IMR-90 (cell line): Measurements from ENCODE around the gene GAL3ST3. TPM values are rescaled to one million over a fixed set of nuclear protein-coding genes. Genes with fewer than 3 reads are reported as not detected.
A peak's percentile ranks its signal among the peaks of the same experiment; 100 is the strongest.

Experiments
- ATAC-seq: fragments of 200-7000 bp; cut with Tn5 transposase; 2 replicates; pipeline ENCODE4 v1.9.1; 2020; ENCODE audit warnings: low read depth, mild to moderate bottlenecking, moderate library complexity
- BruUV-seq: library from RNA; stranded (reverse); fragments of 400-500 nt; replicated peaks from 2 replicates; lab custom pipeline; 2021; lab: Mats Ljungman, UMichigan
- CTCF ChIA-PET: fragments of 300-600 bp; formaldehyde crosslinking; extraction: SDS; loops from one replicate; lab custom pipeline; 2021; ENCODE audit warnings: antibody characterized with exemption; lab: Yijun Ruan, JAX
- POLR2A ChIA-PET: fragments of 300-600 bp; sonication (Branson Sonifier 250); formaldehyde crosslinking; loops from one replicate; lab custom pipeline; 2022; ENCODE audit warnings: antibody characterized with exemption; ENCODE audit not compliant: unreplicated experiment; lab: Charles Lee
- DNase-seq: peaks from one replicate; pipeline ENCODE4 v3.0.0; 2013
- H2AFZ ChIP-seq: replicated peaks from 2 replicates; pipeline ENCODE3; 2013; ENCODE audit warnings: low read length, mild to moderate bottlenecking; ENCODE audit not compliant: poor library complexity
- H2AK5ac ChIP-seq: 2 replicates; pipeline ENCODE4 v1.6.1; 2013; ENCODE audit warnings: low read depth, low read length, inconsistent platforms
- H2AK9ac ChIP-seq: replicated peaks from 2 replicates; pipeline ENCODE3; 2013; ENCODE audit warnings: mild to moderate bottlenecking, low read depth, low read length, moderate library complexity; ENCODE audit not compliant: poor library complexity
- H2BK120ac ChIP-seq: 2 replicates; pipeline ENCODE4 v1.6.1; 2013; ENCODE audit warnings: low read depth, low read length, inconsistent platforms
- H2BK15ac ChIP-seq: 3 replicates; pipeline ENCODE4 v1.6.1; 2013; ENCODE audit warnings: low read depth, low read length, inconsistent platforms
- H2BK20ac ChIP-seq: 2 replicates; pipeline ENCODE4 v1.6.1; 2013; ENCODE audit warnings: low read depth, mild to moderate bottlenecking, inconsistent platforms, low read length, moderate library complexity
- H2BK5ac ChIP-seq: 2 replicates; pipeline ENCODE4 v1.6.1; 2013; ENCODE audit warnings: mild to moderate bottlenecking, low read depth, low read length, inconsistent platforms; ENCODE audit not compliant: poor library complexity, severe bottlenecking
- H3K14ac ChIP-seq: replicated peaks from 2 replicates; pipeline ENCODE4 v1.6.1; 2013; ENCODE audit warnings: low read depth, low read length, inconsistent platforms
- H3K18ac ChIP-seq: 2 replicates; pipeline ENCODE4 v1.6.1; 2013; ENCODE audit warnings: low read depth, low read length, control low read depth
- H3K23ac ChIP-seq: 2 replicates; pipeline ENCODE4 v1.6.1; 2013; ENCODE audit warnings: low read depth, low read length, inconsistent platforms
- H3K27ac ChIP-seq: 2 replicates; pipeline ENCODE4 v1.5.1; 2013; ENCODE audit warnings: mild to moderate bottlenecking, control low read depth, low read length; ENCODE audit not compliant: insufficient read depth
- H3K27me3 ChIP-seq: 2 replicates; pipeline ENCODE4 v1.6.1; 2013; ENCODE audit warnings: low read length; ENCODE audit not compliant: control insufficient read depth, insufficient read depth
- H3K36me3 ChIP-seq: 2 replicates; pipeline ENCODE4 v1.6.1; 2013; ENCODE audit warnings: low read length, mixed read lengths; ENCODE audit not compliant: control insufficient read depth, insufficient read depth
- H3K4ac ChIP-seq: 2 replicates; pipeline ENCODE4 v1.6.1; 2013; ENCODE audit warnings: low read depth, low read length, inconsistent platforms
- H3K4me1 ChIP-seq: 2 replicates; pipeline ENCODE4 v1.6.1; 2013; ENCODE audit warnings: low read length, mixed read lengths; ENCODE audit not compliant: control insufficient read depth, insufficient read depth
- H3K4me2 ChIP-seq: 2 replicates; pipeline ENCODE4 v1.6.1; 2013; ENCODE audit warnings: low read depth, mild to moderate bottlenecking, control low read depth, low read length, moderate library complexity
- H3K4me3 ChIP-seq: 2 replicates; pipeline ENCODE4 v1.5.1; 2013; ENCODE audit warnings: low read depth, mild to moderate bottlenecking, control low read depth, low read length, moderate library complexity; ENCODE audit not compliant: insufficient read depth
- H3K56ac ChIP-seq: 2 replicates; pipeline ENCODE4 v1.6.1; 2013; ENCODE audit warnings: low read length, inconsistent platforms; ENCODE audit not compliant: insufficient read depth; ENCODE audit errors: extremely low read depth
- H3K79me1 ChIP-seq, 2 experiments: 2 replicates each; pipeline ENCODE4 v1.6.1; 2013; ENCODE audit warnings: low read length in 2 of 2, inconsistent platforms in 1 of 2, low read depth in 1 of 2
- H3K9ac ChIP-seq: 2 replicates; pipeline ENCODE4 v1.6.1; 2013; ENCODE audit warnings: low read depth, low read length, control low read depth
- H3K9me1 ChIP-seq: 2 replicates; pipeline ENCODE4 v1.6.1; 2013; ENCODE audit warnings: low read length, inconsistent platforms; ENCODE audit not compliant: insufficient read depth
- H3K9me3 ChIP-seq: 2 replicates; pipeline ENCODE4 v1.6.1; 2013; ENCODE audit warnings: low read length; ENCODE audit not compliant: control insufficient read depth, insufficient read depth
- H4K20me1 ChIP-seq: 2 replicates; pipeline ENCODE4 v1.6.1; 2013; ENCODE audit warnings: low read length, inconsistent platforms; ENCODE audit not compliant: insufficient read depth
- H4K5ac ChIP-seq: 2 replicates; pipeline ENCODE4 v1.6.1; 2013; ENCODE audit warnings: mild to moderate bottlenecking, low read depth, low read length, control low read depth
- H4K8ac ChIP-seq, 2 experiments: 2 replicates each; pipeline ENCODE4 v1.6.1; 2013; ENCODE audit warnings: low read depth in 2 of 2, low read length in 2 of 2, control low read depth in 1 of 2, inconsistent platforms in 1 of 2
- H4K91ac ChIP-seq: 2 replicates; pipeline ENCODE4 v1.6.1; 2013; ENCODE audit warnings: low read depth, low read length, inconsistent platforms; ENCODE audit not compliant: insufficient read depth
- BHLHE40 ChIP-seq: fragments of 150-350 bp; IDR thresholded peaks from 2 replicates; pipeline ENCODE4 v1.6.1; 2016; ENCODE audit warnings: mild to moderate bottlenecking, low read depth, low read length
- CEBPB ChIP-seq: IDR thresholded peaks from 2 replicates; pipeline ENCODE4 v1.6.1; 2012; ENCODE audit warnings: low read depth, low read length, improper control_type of control experiment
- CTCF ChIP-seq: conservative IDR thresholded peaks from 2 replicates; pipeline ENCODE4 v1.5.1; 2012; ENCODE audit warnings: mild to moderate bottlenecking, low read depth, low read length, improper control_type of control experiment
- RFX5 ChIP-seq: IDR thresholded peaks from 2 replicates; pipeline ENCODE4 v1.8.0; 2012; ENCODE audit warnings: low read depth, mild to moderate bottlenecking, low read length, moderate library complexity
- USF2 ChIP-seq: fragments of 150-350 bp; IDR thresholded peaks from 2 replicates; pipeline ENCODE4 v1.6.1; 2017; ENCODE audit warnings: mild to moderate bottlenecking, antibody characterized with exemption, low read length, low read depth
- WGBS, 2 experiments: methylation state at CpG; one replicate each; pipeline versions ENCODE4 v1.1.5 to v1.1.7; 2013; ENCODE audit warnings: missing lambda C conversion rate in 2 of 2; ENCODE audit not compliant: insufficient read length in 1 of 2; ENCODE audit errors: extremely low coverage in 2 of 2; 5-methylcytosine and 5-hydroxymethylcytosine counted together
- dilution Hi-C: fragments of 300-500 bp; cut with HindIII; formaldehyde crosslinking; loops from one replicate; pipeline ENCODE4 v1.14.3; 2018; ENCODE audit warnings: low sequenced_read_pairs; ENCODE audit not compliant: unreplicated experiment
- in situ Hi-C: fragments of 300-500 bp; cut with MboI; formaldehyde crosslinking; loops from 3 replicates; pipeline ENCODE4 v1.14.3; 2019; ENCODE audit warnings: low sequenced_read_pairs, inconsistent platforms, mixed read lengths
- intact Hi-C: fragments of 100-400 bp; cut with micrococcal nuclease; formaldehyde crosslinking; loops from 2 replicates; pipeline ENCODE4 v1.10.0; 2022
- polyA plus RNA-seq, 3 experiments: library from polyadenylated mRNA; depleted of rRNA; stranded (reverse); fragments of >200 nt; gene quantifications; 2 replicates each; pipeline ENCODE4 v1.2.3, GENCODE V29; 2012; ENCODE audit warnings: low replicate concordance in 1 of 3
- total RNA-seq: library from RNA; depleted of rRNA; stranded (reverse); fragments of >200 nt; gene quantifications from 2 replicates; pipeline ENCODE4 v1.2.3, GENCODE V29; 2012

Gene GAL3ST3
- total and polyA plus RNA-seq, 2 of the 4 experiments (the other 2 are of a cell fraction) = 0.19 TPM; not detected in 1

GRCh38 chr11:66076561-66076960 is 27.6 kb upstream of the GAL3ST3 start:
- no peak overlapping the region for H4K5ac ChIP-seq
- H3K27ac ChIP-seq = no peak overlapping the region
- no peak overlapping the region for H2BK5ac ChIP-seq
- no peak overlapping the region for H3K9ac ChIP-seq
- no peaks in the 10 kb centered on the region for H3K27me3 ChIP-seq
- H3K4ac ChIP-seq = 0 out of 2 replicates have a peak overlapping the region, but pooled peaks have one; percentile 8
- H2BK120ac ChIP-seq = no peak overlapping the region
- no TSS peak for BruUV-seq
- H4K8ac ChIP-seq = no peak overlapping the region
- no peak overlapping the region for H2AK5ac ChIP-seq
- DNase-seq (no peak), ATAC-seq (no peak)
- dilution Hi-C loops = no loop called here
- ChIA-PET CTCF (no interaction called here), POLR2A (no interaction called here)
- peaks cover 33 to 76% of the 10 kb centered on the region in 2 experiments for H3K79me1 ChIP-seq
- no peak overlapping the region for H2BK15ac ChIP-seq
- 0 out of 2 replicates have a peak overlapping the region, but pooled peaks have one; percentile 4 for H3K23ac ChIP-seq
- TF ChIP-seq BHLHE40 = no peak
- no peak for TF ChIP-seq RFX5
- TF ChIP-seq USF2 = no peak
- no peak for TF ChIP-seq CEBPB
- TF ChIP-seq CTCF = no peak
- H4K20me1 ChIP-seq = peaks cover 60% of the 10 kb centered on the region
- H3K4me2 ChIP-seq = no peak overlapping the region
- no peak overlapping the region for H4K91ac ChIP-seq
- H2AFZ ChIP-seq = no peak overlapping the region
- H3K36me3 ChIP-seq = peaks cover 12% of the 10 kb centered on the region
- intact Hi-C loops = no loop called here
- no peak overlapping the region for H3K18ac ChIP-seq
- no peak overlapping the region for H3K4me3 ChIP-seq
- in situ Hi-C loops = no loop called here
- H3K14ac ChIP-seq = peak overlapping the region; percentile 2; the same call in 1 of the 2 replicates
- no peaks in the 10 kb centered on the region for H3K9me3 ChIP-seq
- no peak overlapping the region for H2AK9ac ChIP-seq
- H2BK20ac ChIP-seq = no peak overlapping the region
- H3K9me1 ChIP-seq = peaks cover 17% of the 10 kb centered on the region
- WGBS, 2 experiments = no CpG with 5 or more reads among the region's 9 CpGs
- H3K56ac ChIP-seq = no peak overlapping the region
- peaks cover 16% of the 10 kb centered on the region for H3K4me1 ChIP-seq
